ENCODE measurements around the gene TEKT5. TPM values are rescaled to one million over a fixed set of nuclear protein-coding genes. Genes with fewer than 3 reads are reported as not detected.

The TEKT5 gene
- total RNA-seq, 1 experiment from 2014 or later = not detected

DNA sequence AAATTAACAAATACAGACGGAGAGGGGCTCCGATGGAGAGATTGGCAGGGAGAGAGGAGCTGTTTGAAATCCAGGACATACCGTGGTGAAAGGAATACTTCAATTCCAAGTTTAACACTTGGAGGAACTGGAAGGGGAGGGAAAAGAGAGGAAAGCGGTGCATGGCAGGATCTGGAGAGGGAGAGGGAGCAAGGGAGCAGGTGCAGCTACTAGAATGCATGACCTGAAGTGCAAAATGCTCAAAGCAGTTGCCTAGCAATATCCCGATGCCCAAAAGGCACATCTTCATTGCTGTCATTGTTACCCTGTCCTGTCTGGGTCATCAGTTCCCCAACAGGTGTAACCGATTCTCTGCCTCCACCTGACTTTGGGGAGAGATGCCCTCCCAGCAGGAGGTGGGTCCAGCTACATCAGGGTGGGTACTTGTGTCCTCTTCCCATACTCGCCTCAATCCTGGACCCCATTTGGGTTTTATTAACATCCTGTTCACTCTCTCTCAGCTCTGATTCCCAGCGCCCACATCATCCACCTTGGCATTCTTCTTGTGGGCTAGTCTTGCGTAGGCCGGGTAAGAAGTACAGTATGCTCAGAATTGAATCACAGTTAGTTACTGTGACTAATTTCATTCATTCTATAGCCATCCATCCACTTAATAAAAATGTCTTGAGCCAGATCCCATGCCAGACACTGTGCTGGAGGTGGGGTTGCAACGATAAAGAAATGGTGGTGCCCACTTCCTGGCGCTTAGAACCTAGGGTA lies 76.9 kb downstream of the TEKT5 start:
- H3K27me3 ChIP-seq (ENCODE audit: insufficient read depth, low read depth) = no peaks in the 10 kb centered on the region
- TF ChIP-seq, protein P1, sequence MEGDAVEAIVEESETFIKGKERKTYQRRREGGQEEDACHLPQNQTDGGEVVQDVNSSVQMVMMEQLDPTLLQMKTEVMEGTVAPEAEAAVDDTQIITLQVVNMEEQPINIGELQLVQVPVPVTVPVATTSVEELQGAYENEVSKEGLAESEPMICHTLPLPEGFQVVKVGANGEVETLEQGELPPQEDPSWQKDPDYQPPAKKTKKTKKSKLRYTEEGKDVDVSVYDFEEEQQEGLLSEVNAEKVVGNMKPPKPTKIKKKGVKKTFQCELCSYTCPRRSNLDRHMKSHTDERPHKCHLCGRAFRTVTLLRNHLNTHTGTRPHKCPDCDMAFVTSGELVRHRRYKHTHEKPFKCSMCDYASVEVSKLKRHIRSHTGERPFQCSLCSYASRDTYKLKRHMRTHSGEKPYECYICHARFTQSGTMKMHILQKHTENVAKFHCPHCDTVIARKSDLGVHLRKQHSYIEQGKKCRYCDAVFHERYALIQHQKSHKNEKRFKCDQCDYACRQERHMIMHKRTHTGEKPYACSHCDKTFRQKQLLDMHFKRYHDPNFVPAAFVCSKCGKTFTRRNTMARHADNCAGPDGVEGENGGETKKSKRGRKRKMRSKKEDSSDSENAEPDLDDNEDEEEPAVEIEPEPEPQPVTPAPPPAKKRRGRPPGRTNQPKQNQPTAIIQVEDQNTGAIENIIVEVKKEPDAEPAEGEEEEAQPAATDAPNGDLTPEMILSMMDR (conservative IDR thresholded peaks at IDR 0.05) = no peak
- TF ChIP-seq EZH2 (IDR thresholded peaks at IDR 0.05; ENCODE audit: low read depth) = no peak
- H3K36me3 ChIP-seq (ENCODE audit: low read depth) = no peaks in the 10 kb centered on the region
- H3K27ac ChIP-seq = no peak overlapping the region
- H2AFZ ChIP-seq = no peak overlapping the region
- intact Hi-C loops (cut with micrococcal nuclease; ENCODE audit: unreplicated experiment) = loop anchor here (1.0 kb wide), 3 partner anchors 24 to 259 kb away; partner anchors contain the start of genes CIITA and EMP2
- peak overlapping the region; percentile 25; the same call in 1 of the 2 replicates for H3K4me2 ChIP-seq
- no peak overlapping the region for H3K4me3 ChIP-seq
- no peaks in the 10 kb centered on the region for H3K9me2 ChIP-seq (ENCODE audit: insufficient read depth)
- no peaks in the 10 kb centered on the region; the same call in 1 of the 2 replicates for H3F3A ChIP-seq (ENCODE audit: insufficient read depth, low read depth)
- no peak for DNase-seq
- no TSS peak for BruUV-seq (replicated peaks)
- H3K4me1 ChIP-seq (replicated peaks; ENCODE audit: insufficient read depth) = peaks cover 26% of the 10 kb centered on the region
- ChIA-PET POLR2A (ENCODE audit: unreplicated experiment) (interaction anchor here (0.7 kb wide), 1 partner anchor 29 kb away, joined by 12 read pairs; no protein-coding TSS in a partner anchor), CTCF (interaction anchor here (0.6 to 1.8 kb wide), 4 partner anchors 37 to 1601 kb away, joined by 3 to 5 read pairs (median 4); partner anchors contain the start of gene EMP2)
- H3K79me2 ChIP-seq (ENCODE audit: low read depth) = no peaks in the 10 kb centered on the region
- no peaks in the 10 kb centered on the region for H3K9me3 ChIP-seq (ENCODE audit: insufficient read depth, low read depth)
- H4K20me1 ChIP-seq (ENCODE audit: insufficient read depth) = no peaks in the 10 kb centered on the region

DNA sequence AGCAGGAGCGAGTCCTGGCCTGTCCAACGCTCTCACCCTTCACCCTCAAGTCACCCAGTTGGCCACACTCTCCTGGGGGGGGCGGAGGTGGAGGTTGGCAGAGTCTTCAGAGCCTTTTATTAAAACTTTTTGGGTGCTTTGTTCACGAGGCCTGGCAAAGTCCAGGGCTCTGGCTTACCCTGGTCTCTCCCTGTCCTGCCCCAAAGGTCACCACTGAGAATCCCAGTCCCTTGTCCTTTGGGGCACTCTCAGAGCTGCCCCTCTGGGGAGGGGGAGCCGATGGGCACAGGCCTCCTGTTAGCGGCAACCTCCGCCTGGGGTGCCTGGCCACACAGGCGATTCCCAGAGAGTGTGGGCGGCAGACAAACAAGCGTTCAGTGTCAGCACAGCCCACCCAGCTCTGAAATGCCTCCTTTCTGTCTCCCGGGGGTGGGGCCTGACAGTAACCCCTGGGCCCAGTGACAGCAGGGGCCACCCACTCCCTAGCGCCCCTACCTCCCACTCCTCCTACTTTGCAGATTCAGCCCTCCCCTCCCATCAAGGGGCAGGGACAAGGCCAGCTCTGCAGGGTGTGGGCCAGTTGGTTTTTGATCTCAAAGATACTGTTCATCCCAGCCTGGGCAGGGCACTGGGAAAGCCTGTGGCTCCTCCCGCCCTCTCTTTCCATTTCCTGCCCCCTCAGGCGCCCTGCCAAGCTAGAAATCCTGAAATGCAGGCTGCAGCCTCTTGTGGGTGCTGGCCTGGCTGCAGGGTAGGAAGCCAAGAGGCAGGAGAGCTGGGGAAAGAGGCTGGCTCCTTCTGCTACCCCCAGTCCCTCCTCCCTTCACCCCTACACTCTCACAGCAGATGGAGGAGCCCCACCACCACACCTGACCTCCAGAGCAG lies 77.7 kb downstream of the TEKT5 start:
- Histone ChIP-seq H3K27me3 (ENCODE audit: insufficient read depth, low read depth) (no peaks in the 10 kb centered on the region), H2AFZ (no peak overlapping the region), H3K4me1 (replicated peaks; ENCODE audit: insufficient read depth) (peaks cover 26% of the 10 kb centered on the region), H4K20me1 (ENCODE audit: insufficient read depth) (no peaks in the 10 kb centered on the region), H3K4me2 (peak overlapping the region; percentile 25), H3F3A (ENCODE audit: insufficient read depth, low read depth) (no peaks in the 10 kb centered on the region; the same call in 1 of the 2 replicates), H3K27ac (no peak overlapping the region), H3K79me2 (ENCODE audit: low read depth) (no peaks in the 10 kb centered on the region), H3K36me3 (ENCODE audit: low read depth) (no peaks in the 10 kb centered on the region), H3K9me2 (ENCODE audit: insufficient read depth) (no peaks in the 10 kb centered on the region), H3K9me3 (ENCODE audit: insufficient read depth, low read depth) (no peaks in the 10 kb centered on the region), H3K4me3 (no peak overlapping the region)
- peak; percentile 63 to 94 for DNase-seq
- intact Hi-C loops (cut with micrococcal nuclease; ENCODE audit: unreplicated experiment) = loop anchor here (1.0 kb wide), 3 partner anchors 23 to 260 kb away; partner anchors contain the start of genes CIITA and EMP2
- BruUV-seq (replicated peaks) = TSS peak; percentile 49
- TF ChIP-seq, protein P1 (conservative IDR thresholded peaks at IDR 0.05) = no peak; the same call in 1 of the 2 replicates
- TF ChIP-seq EZH2 (IDR thresholded peaks at IDR 0.05; ENCODE audit: low read depth) = no peak
- CTCF ChIA-PET = interaction anchor here (0.6 to 1.8 kb wide), 4 partner anchors 36 to 262 kb away, joined by 3 to 5 read pairs (median 4); partner anchors contain the start of gene EMP2
- POLR2A ChIA-PET (ENCODE audit: unreplicated experiment) = interaction anchor here (0.5 to 0.8 kb wide), 4 partner anchors 16 to 77 kb away, joined by 4 to 12 read pairs (median 6); no protein-coding TSS in a partner anchor

DNA sequence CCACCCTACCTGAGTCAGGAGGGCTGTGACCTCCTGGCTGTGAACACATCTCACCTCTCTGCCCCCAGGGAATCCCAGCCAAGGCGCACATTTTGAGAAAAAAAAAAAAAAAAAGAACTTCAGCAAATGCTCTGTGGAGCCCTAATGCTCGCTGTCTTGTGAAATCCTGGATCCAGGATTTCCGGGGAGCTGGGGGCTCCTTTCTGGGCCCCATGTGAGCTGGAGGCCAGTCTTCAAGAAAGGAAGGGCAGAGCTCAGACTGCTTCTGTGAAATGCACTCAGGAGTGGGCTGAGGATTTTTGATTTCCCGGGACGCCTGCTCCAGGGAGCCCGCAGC lies 78.3 kb downstream of the TEKT5 start:
- H3K4me2 ChIP-seq = peak overlapping the region; percentile 25; the same call in 1 of the 2 replicates
- no peaks in the 10 kb centered on the region for H3K9me2 ChIP-seq (ENCODE audit: insufficient read depth)
- H3K4me3 ChIP-seq = no peak overlapping the region
- no peak for TF ChIP-seq EZH2 (IDR thresholded peaks at IDR 0.05; ENCODE audit: low read depth)
- TF ChIP-seq, protein P1 (conservative IDR thresholded peaks at IDR 0.05) = no peak
- ChIA-PET POLR2A (ENCODE audit: unreplicated experiment) (no interaction called here), CTCF (interaction anchor here (0.6 to 1.6 kb wide), 2 partner anchors 101 to 263 kb away, joined by 4 read pairs; no protein-coding TSS in a partner anchor)
- no peaks in the 10 kb centered on the region for H3K79me2 ChIP-seq (ENCODE audit: low read depth)
- no TSS peak for BruUV-seq (replicated peaks)
- H3K27me3 ChIP-seq (ENCODE audit: insufficient read depth, low read depth) = no peaks in the 10 kb centered on the region
- DNase-seq = peak in 1 of 2 experiments; percentile 39
- H3K36me3 ChIP-seq (ENCODE audit: low read depth) = no peaks in the 10 kb centered on the region
- H3F3A ChIP-seq (ENCODE audit: insufficient read depth, low read depth) = no peaks in the 10 kb centered on the region; the same call in 1 of the 2 replicates
- no peak overlapping the region for H2AFZ ChIP-seq
- H3K9me3 ChIP-seq (ENCODE audit: insufficient read depth, low read depth) = no peaks in the 10 kb centered on the region
- H3K27ac ChIP-seq = no peak overlapping the region
- H4K20me1 ChIP-seq (ENCODE audit: insufficient read depth) = no peaks in the 10 kb centered on the region
- H3K4me1 ChIP-seq (replicated peaks; ENCODE audit: insufficient read depth) = peaks cover 26% of the 10 kb centered on the region
- intact Hi-C loops (cut with micrococcal nuclease; ENCODE audit: unreplicated experiment) = no loop called here

Measured in PC-9 (cell line).